Hepatocyte (in vitro differentiated cells): ENCODE measurements around the gene NKAPL.

Source experiments
- CTCF ChIP-seq: fragments of 200-600 bp; sonication (generic); IDR thresholded peaks from 2 replicates; pipeline ENCODE4 v1.5.1; 2016; ENCODE audit warnings: antibody characterized with exemption, mild to moderate bottlenecking; ENCODE audit not compliant: poor library complexity
- EZH2 ChIP-seq: fragments of 200-600 bp; sonication (generic); IDR thresholded peaks from 2 replicates; pipeline ENCODE4 v1.6.1; 2016; ENCODE audit warnings: antibody characterized with exemption, mild to moderate bottlenecking, borderline replicate concordance

GRCh38 chr6:28217890-28218289 lies 41.2 kb upstream of the NKAPL start:
- no peak for TF ChIP-seq CTCF
- TF ChIP-seq EZH2: no peak
